SH-SY5Y (cell line): ENCODE results near the gene COMMD7.

Experiments used
- GATA2 ChIP-seq: IDR thresholded peaks from 2 replicates; pipeline ENCODE4 v1.6.1; 2011; ENCODE audit warnings: mild to moderate bottlenecking, low read depth, low read length
- GATA3 ChIP-seq: IDR thresholded peaks from 2 replicates; pipeline ENCODE4 v1.6.1; 2011; ENCODE audit warnings: low read depth, mild to moderate bottlenecking, low read length, moderate library complexity

The COMMD7 gene

DNA sequence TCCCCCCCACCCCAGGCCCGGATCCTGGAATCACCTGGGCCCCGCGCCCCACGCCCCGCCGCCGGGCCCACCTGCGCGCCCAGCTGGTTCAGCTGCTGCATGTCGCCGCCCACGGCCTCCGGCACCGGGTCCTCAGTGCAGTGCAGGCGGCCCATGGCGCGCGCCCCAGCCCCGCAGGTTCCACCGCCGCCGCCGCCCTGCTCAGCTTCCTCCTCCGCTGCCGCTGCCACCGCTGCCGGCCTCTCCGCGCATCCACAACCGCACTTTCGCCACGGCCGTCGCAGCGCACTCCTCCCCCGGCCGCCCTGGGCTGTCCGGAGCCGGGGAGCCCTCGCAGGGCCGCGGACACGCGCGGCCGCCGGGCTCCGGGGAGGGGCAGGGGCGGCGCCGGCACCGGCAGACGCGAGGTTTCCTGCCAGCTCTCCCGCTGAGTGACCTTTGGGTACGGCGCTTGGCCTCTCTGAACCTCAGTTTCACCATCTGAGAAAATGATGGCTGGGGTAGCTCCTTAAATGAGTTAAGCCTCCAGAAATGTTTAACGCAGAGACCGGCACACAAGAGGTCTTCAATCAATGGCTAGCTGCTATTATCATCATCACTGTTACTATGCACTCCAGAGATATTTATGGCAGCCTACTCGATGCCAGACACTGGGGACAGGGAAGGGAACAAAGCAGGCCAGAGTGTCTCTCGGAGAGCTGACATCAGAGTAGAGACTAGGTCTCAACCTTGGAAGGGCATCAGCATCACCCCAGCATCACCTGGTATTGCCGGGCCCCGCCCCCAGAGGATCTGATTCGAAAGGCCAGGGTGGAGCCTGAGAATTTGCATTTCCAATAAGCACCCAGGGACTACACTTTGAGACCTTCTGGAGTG is at the start of gene COMMD7:
Gene COMMD7 (minus strand): TSS at position 231 of the 876 bp plus-strand sequence. CDS start 76 bp downstream, at position 155.
- TF ChIP-seq GATA3: no peak
- no peak for TF ChIP-seq GATA2

DNA sequence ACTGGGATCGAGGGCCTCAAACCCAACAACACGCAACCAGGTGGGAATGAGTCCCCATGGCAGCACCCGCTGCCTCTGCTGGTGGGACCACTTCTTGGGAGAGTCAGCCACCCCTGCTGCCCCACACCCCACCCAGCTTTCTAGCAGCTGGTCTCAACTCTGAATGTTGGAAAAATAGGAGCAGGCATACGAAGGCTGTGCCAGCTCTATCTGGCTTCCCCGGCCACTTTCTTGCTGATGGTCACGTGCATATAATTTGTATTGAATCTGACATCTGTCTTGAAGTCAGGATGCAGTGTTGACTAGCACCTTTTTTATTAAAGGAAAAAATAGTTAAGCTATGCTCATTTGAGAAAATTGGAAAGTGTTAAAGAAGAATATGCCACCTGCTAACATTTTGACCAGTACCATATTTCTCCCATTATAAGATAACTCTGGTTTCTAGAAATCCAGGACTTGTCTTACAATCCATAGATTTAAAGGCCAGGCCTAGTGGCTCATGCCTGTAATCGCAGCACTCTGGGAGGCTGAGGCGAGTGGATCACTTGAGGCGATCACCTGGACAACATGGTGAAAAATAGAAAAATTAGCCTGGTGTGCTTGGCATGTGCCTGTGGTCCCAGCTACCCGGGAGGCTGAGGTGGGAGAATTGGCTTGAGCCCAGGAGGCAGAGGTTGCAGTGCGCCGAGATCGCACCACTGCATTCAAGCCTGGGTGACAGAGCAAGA is 49.6 kb upstream of the COMMD7 start:
- TF ChIP-seq GATA2: no peak
- TF ChIP-seq GATA3: no peak

DNA sequence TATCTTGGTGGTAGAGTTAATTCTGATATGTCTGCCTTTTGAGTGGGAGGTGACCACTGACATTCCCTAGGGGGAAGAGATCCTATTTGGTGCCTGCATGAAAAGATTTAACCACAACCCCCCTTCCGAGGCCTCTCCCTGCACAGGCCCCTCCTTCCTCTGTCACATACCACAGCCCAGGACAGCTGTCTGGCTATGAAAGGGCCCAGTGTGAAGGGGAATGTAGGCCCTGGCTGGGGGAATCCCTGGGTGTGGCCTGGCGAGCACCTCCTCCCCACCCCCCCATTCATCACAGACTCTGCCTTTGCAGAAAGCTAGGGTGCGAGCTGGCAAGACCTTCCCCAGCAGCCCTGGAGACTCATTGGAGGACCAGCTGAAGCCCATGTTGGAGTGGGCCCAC is 49.0 kb upstream of the COMMD7 start:
- TF ChIP-seq GATA2 (no peak), GATA3 (no peak)

DNA sequence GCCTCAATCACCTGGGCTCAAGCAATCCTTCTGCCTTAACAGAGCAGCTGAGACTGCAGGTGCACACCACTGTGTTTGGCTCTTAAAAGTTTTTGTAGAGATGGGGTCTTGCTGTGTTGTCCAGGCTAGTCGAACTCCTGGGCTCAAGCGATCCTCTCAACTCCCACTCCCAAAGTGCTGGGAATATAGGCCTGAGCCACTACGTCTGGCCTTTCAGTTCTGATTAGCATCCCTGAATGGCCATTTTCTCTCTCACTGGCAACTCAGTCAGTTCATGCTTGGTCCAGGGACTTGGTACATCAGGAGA is 47.4 kb upstream of the COMMD7 start:
- TF ChIP-seq GATA3: no peak
- no peak for TF ChIP-seq GATA2

DNA sequence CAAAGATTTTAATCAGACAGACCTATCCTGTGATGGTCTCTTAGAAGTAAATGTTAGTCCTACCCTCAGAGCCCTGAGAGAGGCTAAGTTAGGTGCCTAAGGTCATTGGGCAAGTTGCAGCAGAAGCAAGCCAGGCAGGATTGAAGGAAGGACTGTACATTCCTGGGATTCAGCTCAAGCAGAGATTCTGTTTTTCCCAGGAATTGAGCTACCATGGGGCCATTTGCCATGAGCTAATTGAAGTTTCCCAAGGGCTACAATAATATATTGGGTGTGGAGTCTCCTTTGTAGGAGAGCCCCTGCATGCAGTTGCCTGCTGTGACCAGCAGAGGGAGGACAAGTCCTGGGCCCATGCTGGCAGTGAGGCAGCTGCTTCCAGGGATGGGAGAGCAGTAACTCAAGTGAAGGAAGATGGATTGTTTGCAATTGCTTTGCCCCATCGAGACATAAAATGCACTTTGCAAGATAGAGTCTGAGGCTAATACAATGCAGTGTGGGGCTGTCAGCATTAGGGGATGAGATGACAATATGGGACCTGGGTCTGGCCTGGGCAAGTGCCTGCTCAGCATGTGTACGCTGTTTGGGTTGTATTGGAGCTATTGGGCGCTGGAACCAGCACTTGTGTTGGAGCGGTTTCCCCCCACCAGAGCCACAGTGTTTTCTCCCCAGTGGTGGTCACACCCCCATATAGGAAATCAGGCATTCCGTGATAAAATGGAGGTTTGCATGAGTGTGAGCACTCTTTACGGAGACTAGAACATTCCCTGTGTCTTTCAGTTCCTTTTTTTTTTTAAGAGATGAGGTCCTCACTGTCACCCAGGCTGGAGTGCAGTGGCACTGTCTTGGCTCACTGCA is 46.9 kb upstream of the COMMD7 start:
- no peak for TF ChIP-seq GATA2
- no peak for TF ChIP-seq GATA3

DNA sequence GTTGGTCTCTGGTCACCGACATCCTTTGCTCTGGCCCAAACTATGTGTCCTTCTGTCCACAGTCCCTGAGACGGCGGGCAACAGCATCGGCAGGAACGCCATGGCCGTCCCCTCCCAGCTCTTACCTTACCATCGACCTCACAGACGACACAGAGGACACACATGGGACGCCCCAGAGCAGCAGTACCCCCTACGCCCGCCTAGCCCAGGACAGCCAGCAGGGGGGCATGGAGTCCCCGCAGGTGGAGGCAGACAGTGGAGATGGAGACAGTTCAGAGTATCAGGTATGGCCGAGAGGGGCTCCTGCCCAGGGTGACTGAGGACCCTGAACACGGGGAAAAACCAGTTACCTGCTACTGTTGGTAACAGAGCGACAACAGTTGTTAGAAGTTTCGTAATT is 43.9 kb upstream of the COMMD7 start:
- TF ChIP-seq GATA3 (no peak), GATA2 (no peak)

DNA sequence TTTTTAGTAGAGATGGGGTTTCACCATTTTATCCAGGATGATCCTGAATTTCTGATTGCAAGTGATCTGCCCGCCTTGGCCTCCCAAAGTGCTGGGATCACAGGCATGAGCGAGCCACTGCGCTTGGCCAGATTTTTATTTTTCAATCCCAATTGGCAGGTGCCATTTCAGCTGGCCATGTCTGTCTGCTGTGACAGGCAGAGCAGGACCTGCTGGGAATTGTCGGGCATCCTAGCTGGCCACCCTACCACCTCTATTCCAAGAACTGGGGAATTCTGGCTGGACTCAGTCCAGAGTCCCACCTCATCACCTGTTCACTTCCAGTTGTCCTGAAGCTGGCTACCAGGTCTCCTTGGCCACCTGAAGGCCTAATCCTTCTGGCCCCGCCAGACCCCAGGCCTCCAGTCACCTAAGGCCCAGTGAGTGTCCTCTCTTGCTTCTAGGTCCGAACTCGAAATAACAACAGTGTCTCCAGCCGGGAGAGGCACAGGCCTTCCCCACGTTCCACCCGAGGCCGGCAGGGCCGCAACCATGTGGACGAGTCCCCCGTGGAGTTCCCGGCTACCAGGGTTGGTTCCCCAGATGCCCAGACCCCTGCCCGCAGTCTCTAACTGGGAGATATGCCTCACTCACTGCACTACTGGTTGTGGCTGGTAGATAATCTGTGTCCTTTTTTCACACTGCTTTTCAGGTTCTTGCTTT is 42.9 kb upstream of the COMMD7 start:
- no peak for TF ChIP-seq GATA2
- TF ChIP-seq GATA3: no peak

DNA sequence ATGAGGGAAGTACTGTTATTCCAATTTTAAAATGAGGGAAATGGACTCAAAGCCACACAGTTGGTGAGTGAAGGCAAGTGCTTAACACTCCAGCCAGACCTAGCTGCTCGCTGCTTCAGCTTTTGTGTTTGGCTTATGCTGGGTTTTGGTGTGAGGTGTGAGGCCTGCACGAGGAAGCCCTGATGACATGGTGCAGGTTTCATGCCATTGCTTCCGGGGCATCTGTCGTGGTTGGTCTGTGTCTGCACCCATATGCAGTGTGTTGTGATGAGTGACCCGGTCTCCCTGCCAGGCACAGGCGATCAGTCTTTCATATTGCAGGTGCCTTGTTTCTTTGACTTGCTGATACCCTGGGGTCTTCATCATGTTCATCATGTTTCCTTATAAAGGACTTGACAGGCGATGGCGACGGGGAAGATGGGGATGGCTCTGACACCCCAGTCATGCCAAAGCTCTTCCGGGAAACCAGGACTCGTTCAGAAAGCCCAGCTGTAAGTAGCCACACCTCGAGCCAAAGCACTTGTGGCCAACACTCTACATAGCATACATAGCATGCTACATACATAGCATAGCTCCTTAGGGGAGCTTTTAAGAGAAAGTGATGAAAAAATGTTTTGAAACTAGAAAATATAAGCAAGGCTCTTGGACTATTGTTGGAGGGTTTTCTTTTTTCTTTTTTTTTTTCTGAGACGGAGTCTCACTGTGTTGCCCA is 41.3 kb upstream of the COMMD7 start:
- TF ChIP-seq GATA2: no peak
- TF ChIP-seq GATA3: no peak

DNA sequence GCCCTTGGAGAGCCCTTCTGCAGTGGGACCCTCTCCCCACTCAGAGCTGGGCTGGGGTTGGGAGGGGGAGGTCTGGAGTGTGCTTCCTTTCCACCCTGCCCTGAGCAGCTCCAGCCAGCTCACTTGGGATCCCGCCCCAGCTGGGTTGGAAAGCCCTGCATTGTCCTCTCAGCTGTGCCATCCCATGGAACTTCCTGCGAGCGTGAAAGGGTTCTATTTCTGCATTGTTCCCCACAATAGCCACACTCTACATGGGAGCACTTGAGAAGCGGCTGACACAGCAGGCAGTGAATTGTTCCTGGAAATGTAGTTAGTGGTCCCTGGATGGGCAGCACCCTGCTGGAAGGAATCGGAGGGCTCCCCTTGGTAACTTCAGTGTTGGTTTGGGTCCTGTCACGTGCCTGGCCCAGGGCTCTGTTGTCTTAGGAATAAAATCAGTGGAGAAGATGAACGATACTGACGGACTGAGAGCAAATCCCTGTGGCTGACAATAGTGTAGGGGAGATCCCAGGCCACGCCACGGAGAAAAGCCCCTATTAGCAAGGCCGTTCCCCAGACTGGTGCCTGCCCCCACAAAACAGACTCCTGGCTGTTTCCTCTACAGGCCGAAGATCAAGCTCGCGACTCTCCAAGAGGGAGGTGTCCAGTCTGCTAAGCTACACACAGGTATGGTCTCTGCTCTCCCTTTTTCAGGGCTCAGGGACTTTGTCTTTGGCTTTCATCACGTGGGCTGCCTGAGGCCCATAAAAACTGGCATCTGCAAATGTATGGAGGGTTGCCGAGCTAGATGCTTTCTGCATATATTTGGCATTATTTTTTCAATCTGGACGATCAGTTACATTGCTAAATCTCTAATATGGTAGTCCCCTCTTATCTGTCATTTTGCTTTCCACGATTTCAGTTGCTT is 37.7 kb upstream of the COMMD7 start:
- no peak for TF ChIP-seq GATA2
- no peak for TF ChIP-seq GATA3

DNA sequence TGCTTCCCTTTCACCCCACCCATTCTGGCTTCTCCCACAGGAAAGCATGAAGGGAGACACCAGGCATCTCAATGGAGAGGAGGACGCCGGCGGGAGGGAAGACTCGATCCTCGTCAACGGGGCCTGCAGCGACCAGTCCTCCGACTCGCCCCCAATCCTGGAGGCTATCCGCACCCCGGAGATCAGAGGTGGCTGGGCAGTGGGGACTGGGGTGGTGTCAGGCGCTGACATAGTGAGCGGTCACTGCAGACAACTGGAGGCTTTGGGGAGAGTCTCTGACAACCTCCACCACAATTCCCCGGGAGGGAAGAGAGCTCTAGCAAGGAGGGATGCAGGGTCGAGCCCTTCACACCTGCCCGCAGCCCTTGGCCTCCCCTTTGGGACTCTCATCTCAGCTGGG is 37.0 kb upstream of the COMMD7 start:
- TF ChIP-seq GATA2 (no peak), GATA3 (no peak)

DNA sequence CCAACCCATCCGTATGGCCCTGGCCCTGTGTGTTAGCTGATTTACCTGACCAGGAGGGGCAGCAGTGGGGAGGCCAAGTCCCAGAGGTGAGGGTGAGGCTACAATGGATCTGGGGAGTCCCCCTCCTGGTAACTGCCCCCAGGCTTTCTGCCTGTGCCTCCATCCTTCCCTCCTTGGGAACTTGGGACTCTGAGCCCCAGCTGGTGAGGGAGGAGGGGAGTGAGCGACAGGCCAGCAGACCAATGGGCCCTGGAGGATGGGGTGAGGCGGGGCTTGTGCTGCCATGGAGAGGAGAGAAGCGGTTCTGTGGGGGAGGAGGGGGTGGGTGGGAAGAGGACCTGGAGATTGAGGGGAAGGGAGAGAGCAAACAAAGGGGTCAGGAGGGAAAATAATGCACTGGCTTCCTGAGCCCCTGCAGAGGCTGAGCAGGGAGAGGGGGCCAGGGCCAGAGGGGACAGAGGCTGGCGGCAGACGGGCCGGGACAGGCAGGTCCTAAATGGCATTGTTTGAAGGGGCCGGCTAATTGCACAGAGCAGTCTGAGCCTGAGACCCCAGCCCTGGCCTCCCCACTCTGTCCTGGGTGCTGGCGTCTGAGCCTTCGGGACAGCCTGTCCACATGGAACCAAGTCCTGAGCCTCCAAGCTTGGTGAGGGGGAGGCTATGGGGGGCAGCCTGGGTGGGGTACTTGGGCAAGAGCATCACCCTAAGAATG is 36.4 kb upstream of the COMMD7 start:
- TF ChIP-seq GATA2 (no peak), GATA3 (no peak)

DNA sequence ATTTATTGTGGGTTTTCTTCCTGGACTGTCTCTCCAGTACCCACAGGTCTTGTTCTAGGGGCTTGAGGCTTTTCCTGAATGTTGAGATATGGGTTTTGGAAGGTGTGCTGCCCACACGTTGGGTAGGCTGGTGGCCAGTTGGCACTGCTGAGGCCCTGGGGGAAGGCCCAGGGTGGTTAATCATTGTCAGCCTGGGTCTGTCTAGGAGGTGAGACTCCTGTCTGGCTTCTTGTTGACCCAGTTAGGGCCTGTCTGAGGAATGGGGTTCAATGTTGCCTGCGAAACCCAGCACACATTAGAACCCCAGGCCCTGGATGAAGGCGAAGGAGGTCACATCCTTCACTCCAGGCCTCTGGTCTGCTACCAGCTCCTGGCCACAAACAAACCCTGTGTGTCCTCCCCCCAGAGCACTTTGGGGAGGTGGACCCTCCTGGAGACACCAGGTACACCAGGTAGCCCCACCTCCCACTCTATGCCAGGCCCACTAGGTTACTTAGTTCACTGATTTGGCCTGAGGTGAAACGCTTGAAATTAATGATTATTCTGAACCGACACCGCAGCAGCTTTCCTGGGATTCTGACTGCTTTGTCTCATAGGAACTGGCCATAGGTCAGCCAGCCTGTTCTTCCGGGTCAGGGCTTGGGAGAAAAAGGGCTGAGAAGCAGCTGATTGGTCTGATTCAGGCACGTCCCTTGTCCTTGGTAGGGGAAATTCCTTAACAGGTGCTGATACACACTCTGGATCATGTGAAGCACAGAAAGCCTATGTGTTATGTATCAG is 34.1 kb upstream of the COMMD7 start:
- TF ChIP-seq GATA3 (no peak), GATA2 (no peak)
